HPDE6-E6E7 (cell line): ENCODE results near the gene PLXND1.
"Not testable (repeated sequence)": the region's sequence is repeated elsewhere in the genome, so short reads cannot be mapped to it uniquely, and the experiment has no call there.

Experiments used
- DNase-seq: peaks from one replicate; pipeline ENCODE4 v3.0.0; 2011; ENCODE audit warnings: missing footprints; ENCODE audit errors: extremely low spot score

Gene PLXND1

GRCh38 chr3:129548104-129548965 is 58.1 kb downstream of the PLXND1 start:
- DNase-seq: no peak

- DNase-seq: no peak
Measured at GRCh38 chr3:129547241-129547640, 59.2 kb downstream of the PLXND1 start.

- DNase-seq: not testable (repeated sequence)
Measured at GRCh38 chr3:129545951-129546350, 60.5 kb downstream of the PLXND1 start.

DNA sequence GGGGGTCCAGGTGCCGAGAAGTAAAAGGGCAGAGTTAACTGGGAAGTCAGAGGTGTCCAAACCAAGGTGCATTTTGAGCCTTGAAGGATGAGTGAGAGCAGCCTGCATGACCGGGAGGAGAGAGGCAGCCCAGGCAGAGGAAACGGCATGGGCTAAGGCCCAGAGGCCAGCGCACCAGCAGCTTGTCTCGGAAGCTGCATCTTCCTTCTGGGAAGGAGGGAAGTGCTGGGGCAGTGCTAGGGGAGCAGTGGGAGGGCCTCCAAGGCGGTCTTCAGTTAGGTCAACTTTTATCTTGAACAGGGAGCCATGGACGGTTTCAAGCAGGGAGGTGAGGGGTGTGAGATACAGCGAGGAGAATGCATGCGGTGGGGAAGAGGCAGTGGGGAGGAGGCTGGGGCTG is 62.5 kb downstream of the PLXND1 start:
- no peak for DNase-seq

DNA sequence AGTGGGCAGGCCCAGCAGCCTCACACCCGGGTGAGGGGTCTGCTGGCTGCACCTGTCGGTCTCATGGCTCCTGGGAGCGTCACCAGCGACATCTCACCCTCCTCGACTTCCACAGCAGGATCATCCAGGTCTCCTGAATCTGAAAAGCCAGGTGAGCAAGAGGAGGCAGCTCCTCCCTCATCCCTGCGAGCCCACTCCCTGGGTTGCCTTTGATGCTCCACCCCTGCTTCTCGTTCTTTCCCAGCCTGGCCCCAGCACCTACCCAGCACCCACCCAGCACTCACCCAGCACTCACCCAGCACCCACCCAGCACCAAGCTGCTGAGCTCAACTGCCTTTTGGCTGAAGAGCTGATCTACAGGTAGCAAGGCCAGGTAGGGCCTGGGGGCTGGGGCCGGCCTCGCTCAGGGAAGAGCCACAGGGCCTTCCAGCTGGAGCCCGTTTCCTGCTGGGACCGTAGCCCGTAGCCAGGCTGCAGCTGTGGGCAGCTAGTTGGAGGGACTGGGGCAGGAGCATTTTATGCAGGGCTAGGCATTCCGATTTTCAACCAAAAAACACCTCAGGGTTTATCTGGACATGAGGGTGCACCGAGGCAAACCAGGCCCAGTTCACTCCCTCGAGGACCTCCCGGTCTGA is 63.2 kb downstream of the PLXND1 start, which contains the start of gene H1-8:
Gene H1-8 (plus strand): TSS at position 20 of the 635 bp plus-strand sequence. CDS start 44 bp downstream, at position 64.
- DNase-seq: no peak

- no peak for DNase-seq
Measured at GRCh38 chr3:129542747-129543146, 63.7 kb downstream of the PLXND1 start.

DNA sequence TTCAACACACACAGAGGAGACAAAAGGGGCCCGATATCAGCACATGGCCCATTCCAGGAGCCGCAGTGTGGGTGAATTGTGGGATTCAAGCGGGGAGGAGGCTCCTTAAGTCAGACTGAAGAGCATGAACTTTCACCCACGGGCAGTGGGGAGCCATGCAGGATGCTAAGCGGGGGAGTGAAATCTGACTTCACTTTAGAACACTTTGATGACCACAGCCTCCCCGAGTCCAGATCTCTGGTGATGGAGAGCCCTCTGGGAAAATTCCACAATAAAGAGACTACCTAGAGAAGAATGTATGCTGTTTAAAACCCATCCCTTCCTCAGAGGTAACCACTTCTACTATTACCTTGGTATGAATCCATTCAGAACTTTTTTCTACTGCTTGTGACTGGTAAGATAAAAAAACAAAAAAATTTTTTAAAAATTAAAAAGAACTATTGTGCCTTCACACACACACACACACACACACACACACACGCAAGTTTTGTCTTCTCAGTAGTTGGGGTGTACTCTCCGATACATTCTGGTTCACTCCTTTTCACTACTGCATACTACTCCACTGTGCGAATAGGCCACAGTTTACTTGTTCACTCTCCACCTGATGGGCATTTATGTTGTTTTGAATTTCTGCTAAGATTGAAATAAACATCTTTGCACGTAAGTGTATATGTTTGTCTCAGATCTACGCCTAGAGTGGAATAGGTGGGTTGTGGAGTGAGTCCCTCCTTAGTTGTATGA is 65.5 kb downstream of the PLXND1 start:
- DNase-seq: no peak

- DNase-seq: no peak
Measured at GRCh38 chr3:129539206-129539605, 67.3 kb downstream of the PLXND1 start.

- no peak for DNase-seq
Measured at GRCh38 chr3:129536804-129537203, 69.7 kb downstream of the PLXND1 start.

GRCh38 chr3:129536374-129536667 is 70.2 kb downstream of the PLXND1 start:
- DNase-seq: no peak

GRCh38 chr3:129535075-129535474 is 71.4 kb downstream of the PLXND1 start:
- no peak for DNase-seq

GRCh38 chr3:129534428-129535027 is 71.9 kb downstream of the PLXND1 start:
- DNase-seq: no peak

DNA sequence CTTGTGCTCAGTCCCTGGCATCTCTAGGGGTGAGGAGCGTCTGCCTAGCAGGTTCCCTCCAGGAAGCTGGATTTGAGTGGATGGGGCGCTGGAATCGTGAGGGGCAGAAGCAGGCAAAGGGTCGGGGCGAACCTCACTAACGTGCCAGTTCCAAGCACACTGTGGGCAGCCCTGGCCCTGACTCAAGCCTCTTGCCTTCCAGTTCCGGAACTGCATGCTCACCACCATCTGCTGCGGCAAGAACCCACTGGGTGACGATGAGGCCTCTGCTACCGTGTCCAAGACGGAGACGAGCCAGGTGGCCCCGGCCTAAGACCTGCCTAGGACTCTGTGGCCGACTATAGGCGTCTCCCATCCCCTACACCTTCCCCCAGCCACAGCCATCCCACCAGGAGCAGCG is 73.1 kb downstream of the PLXND1 start:
- DNase-seq: no peak

- no peak for DNase-seq
Measured at GRCh38 chr3:129532261-129532660, 74.2 kb downstream of the PLXND1 start.

DNA sequence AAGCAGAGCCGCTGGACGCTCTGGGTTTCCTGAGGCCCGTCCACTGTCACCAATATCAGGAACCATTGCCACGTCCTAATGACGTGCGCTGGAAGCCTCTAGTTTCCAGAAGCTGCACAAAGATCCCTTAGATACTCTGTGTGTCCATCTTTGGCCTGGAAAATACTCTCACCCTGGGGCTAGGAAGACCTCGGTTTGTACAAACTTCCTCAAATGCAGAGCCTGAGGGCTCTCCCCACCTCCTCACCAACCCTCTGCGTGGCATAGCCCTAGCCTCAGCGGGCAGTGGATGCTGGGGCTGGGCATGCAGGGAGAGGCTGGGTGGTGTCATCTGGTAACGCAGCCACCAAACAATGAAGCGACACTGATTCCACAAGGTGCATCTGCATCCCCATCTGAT is 74.8 kb downstream of the PLXND1 start:
- DNase-seq: no peak

DNA sequence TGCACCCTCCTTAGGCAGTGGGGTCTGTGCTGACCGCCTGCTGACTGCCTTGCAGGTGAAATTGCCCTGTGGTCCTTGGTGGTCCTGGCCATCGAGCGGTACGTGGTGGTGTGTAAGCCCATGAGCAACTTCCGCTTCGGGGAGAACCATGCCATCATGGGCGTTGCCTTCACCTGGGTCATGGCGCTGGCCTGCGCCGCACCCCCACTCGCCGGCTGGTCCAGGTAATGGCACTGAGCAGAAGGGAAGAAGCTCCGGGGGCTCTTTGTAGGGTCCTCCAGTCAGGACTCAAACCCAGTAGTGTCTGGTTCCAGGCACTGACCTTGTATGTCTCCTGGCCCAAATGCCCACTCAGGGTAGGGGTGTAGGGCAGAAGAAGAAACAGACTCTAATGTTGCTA is 75.7 kb downstream of the PLXND1 start:
- DNase-seq: no peak

- DNase-seq: no peak
Measured at GRCh38 chr3:129530251-129530791, 76.2 kb downstream of the PLXND1 start.

DNA sequence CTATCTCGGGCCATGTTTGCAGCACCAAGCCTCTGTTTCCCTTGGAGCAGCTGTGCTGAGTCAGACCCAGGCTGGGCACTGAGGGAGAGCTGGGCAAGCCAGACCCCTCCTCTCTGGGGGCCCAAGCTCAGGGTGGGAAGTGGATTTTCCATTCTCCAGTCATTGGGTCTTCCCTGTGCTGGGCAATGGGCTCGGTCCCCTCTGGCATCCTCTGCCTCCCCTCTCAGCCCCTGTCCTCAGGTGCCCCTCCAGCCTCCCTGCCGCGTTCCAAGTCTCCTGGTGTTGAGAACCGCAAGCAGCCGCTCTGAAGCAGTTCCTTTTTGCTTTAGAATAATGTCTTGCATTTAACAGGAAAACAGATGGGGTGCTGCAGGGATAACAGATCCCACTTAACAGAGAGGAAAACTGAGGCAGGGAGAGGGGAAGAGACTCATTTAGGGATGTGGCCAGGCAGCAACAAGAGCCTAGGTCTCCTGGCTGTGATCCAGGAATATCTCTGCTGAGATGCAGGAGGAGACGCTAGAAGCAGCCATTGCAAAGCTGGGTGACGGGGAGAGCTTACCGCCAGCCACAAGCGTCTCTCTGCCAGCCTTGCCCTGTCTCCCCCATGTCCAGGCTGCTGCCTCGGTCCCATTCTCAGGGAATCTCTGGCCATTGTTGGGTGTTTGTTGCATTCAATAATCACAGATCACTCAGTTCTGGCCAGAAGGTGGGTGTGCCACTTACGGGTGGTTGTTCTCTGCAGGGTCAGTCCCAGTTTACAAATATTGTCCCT is 76.9 kb downstream of the PLXND1 start:
- no peak for DNase-seq

DNA sequence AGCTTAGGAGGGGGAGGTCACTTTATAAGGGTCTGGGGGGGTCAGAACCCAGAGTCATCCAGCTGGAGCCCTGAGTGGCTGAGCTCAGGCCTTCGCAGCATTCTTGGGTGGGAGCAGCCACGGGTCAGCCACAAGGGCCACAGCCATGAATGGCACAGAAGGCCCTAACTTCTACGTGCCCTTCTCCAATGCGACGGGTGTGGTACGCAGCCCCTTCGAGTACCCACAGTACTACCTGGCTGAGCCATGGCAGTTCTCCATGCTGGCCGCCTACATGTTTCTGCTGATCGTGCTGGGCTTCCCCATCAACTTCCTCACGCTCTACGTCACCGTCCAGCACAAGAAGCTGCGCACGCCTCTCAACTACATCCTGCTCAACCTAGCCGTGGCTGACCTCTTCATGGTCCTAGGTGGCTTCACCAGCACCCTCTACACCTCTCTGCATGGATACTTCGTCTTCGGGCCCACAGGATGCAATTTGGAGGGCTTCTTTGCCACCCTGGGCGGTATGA is 77.8 kb downstream of the PLXND1 start, which contains the start of gene RHO:
Gene RHO (plus strand): TSS at position 51 of the 512 bp plus-strand sequence. CDS start 95 bp downstream, at position 146.
- DNase-seq: no peak

DNA sequence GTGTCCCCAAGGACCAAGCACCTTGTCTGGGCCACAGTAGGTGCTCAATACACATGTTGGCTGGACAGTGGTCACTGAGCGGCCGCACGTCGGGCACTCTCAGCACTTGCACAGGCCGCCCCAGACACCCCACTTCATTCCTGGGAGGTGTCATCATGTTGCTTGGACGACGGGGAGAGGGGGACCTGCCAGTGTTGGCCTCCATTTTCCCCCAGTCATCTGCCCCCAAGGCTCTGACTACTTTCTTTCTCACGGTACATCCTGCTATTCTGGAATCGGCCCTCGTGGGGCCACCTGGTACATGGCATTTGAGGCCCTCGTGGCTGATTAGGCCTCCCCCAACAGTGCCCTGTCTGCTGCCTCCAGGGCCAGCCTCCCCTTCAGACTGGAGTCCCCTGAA is 79.2 kb downstream of the PLXND1 start:
- DNase-seq: no peak
